ENCODE measurements around the gene OSCAR. TPM values are rescaled to one million over a fixed set of nuclear protein-coding genes. Genes with fewer than 3 reads are reported as not detected.
"Not testable (repeated sequence)": the region's sequence is repeated elsewhere in the genome, so short reads cannot be mapped to it uniquely, and the experiment has no call there.

Gene OSCAR
- total and polyA plus RNA-seq, 5 donors from 2014 or later, result 0.12 to 0.28 (median 0.13) TPM; not detected in 2

GRCh38 chr19:54104998-54105715, 4.6 kb upstream of the OSCAR start:
- ATAC-seq (ENCODE audit: low read depth in 2 of 2), result no peak
- Mint-ChIP-seq H3K4me3 (peak overlapping the region; percentile 38 to 86 (median 63)), H3K9me3 (no peaks in the 10 kb centered on the region), H3K27ac (peak overlapping the region in 1 of 3 donors; percentile 38), H3K4me1 (peaks cover 10 to 41% (median 14%) of the 10 kb centered on the region in 4 donors), H3K27me3 (peaks cover 5% of the 10 kb centered on the region), H3K36me3 (peaks cover 18% of the 10 kb centered on the region)
- no peaks in the 10 kb centered on the region for H3K27me3 ChIP-seq (ENCODE audit: control insufficient read depth, insufficient read depth, low read length)
- DNase-seq, result no peak
- H3K9me3 ChIP-seq (ENCODE audit: control insufficient read depth in 2 of 2, low read length in 2 of 2), result no peaks in the 10 kb centered on the region
- no peak overlapping the region for H3K4me3 ChIP-seq (ENCODE audit: low read depth, low read length)
- H3K27ac ChIP-seq (ENCODE audit: insufficient read depth, low read length, poor library complexity, severe bottlenecking), result no peak overlapping the region
- peaks cover 44% of the 10 kb centered on the region for H3K36me3 ChIP-seq (ENCODE audit: control insufficient read depth, insufficient read depth, low read length)
- H3K4me1 ChIP-seq (ENCODE audit: control insufficient read depth, insufficient read depth, low read length, poor library complexity, severe bottlenecking), result peaks cover 12% of the 10 kb centered on the region

GRCh38 chr19:54102421-54103169, 2.0 kb upstream of the OSCAR start, which contains the start of gene NDUFA3:
Gene NDUFA3 (plus strand): TSS chr19:54102855. CDS start chr19:54102879, 24 bp downstream.
- peak within 1 kb of the TSS; percentile 86 for H3K4me3 ChIP-seq (ENCODE audit: low read depth, low read length)
- H3K9me3 ChIP-seq (ENCODE audit: control insufficient read depth in 2 of 2, low read length in 2 of 2), result no peaks in the 10 kb centered on the region
- H3K27me3 ChIP-seq (ENCODE audit: control insufficient read depth, insufficient read depth, low read length), result no peaks in the 10 kb centered on the region
- Mint-ChIP-seq H3K9me3 (no peaks in the 10 kb centered on the region), H3K36me3 (peaks cover 17% of the 10 kb centered on the region), H3K27me3 (peaks cover 5% of the 10 kb centered on the region), H3K4me1 (peaks cover 9 to 39% (median 14%) of the 10 kb centered on the region in 4 donors), H3K4me3 (peak within 1 kb of the TSS; percentile 86 to 99 (median 98)), H3K27ac (peak within 1 kb of the TSS; percentile 93 to 98 (median 94))
- DNase-seq (peak; percentile 97 to 99 (median 98)), ATAC-seq (ENCODE audit: low read depth in 2 of 2) (peak; percentile 99)
- peaks cover 21% of the 10 kb centered on the region for H3K36me3 ChIP-seq (ENCODE audit: control insufficient read depth, insufficient read depth, low read length)
- H3K4me1 ChIP-seq (ENCODE audit: control insufficient read depth, insufficient read depth, low read length, poor library complexity, severe bottlenecking), result peaks cover 12% of the 10 kb centered on the region
- H3K27ac ChIP-seq (ENCODE audit: insufficient read depth, low read length, poor library complexity, severe bottlenecking), result peak within 1 kb of the TSS; percentile 74

GRCh38 chr19:54099903-54100255, 724 bp downstream of the OSCAR start:
- not testable (repeated sequence) for H3K4me3 ChIP-seq (ENCODE audit: low read depth, low read length); H3K27me3 ChIP-seq (ENCODE audit: control insufficient read depth, insufficient read depth, low read length); H3K27ac Mint-ChIP-seq; DNase-seq; H3K9me3 ChIP-seq (ENCODE audit: control insufficient read depth in 2 of 2, low read length in 2 of 2); H3K9me3 Mint-ChIP-seq; H3K36me3 Mint-ChIP-seq; H3K27ac ChIP-seq (ENCODE audit: insufficient read depth, low read length, poor library complexity, severe bottlenecking); H3K36me3 ChIP-seq (ENCODE audit: control insufficient read depth, insufficient read depth, low read length); ATAC-seq (ENCODE audit: low read depth in 2 of 2)
- H3K4me3 Mint-ChIP-seq, result peak overlapping the region in 1 of 4 donors; percentile 43
- peaks cover 9 to 34% (median 16%) of the 10 kb centered on the region in 4 donors for H3K4me1 Mint-ChIP-seq
- peaks cover 12% of the 10 kb centered on the region for H3K27me3 Mint-ChIP-seq
- H3K4me1 ChIP-seq (ENCODE audit: control insufficient read depth, insufficient read depth, low read length, poor library complexity, severe bottlenecking), result peaks cover 19% of the 10 kb centered on the region

DNA sequence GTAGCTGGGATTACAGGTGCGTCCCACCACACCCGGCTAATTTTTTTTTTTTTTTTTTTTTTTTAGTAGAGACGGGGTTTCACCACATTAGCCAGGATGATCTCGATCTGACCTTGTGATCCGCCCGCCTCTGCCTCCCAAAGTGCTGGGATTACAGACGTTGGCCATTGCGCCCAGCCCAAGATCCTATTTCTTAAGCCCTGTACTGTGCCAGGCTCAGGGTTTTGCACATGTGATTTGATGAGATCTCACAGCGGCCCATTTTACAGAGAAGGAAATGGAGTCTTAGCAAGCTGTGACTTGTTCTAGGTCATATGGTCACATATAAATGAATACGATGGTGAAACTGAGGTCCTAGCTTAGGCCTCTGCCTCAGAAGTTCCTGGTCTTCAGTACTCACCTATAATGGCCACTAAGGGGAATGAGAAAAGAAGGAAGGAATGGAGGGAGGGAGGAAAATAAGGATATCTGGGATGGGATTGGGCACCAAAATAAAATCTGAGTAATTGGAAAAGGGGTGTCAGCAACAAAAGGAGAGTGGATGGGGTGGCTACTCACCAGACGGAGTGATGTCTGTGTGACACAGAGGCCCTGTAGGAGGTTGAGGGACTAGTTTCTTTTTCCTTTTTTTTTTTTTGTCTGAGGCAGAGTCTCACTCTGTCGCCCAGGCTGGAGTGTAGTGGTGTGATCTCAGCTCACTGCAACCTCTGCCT, 1.3 kb downstream of the OSCAR start:
- H3K27ac ChIP-seq (ENCODE audit: insufficient read depth, low read length, poor library complexity, severe bottlenecking), result no peak overlapping the region
- Mint-ChIP-seq H3K4me3 (peak overlapping the region in 1 of 4 donors; percentile 23), H3K27me3 (peaks cover 15% of the 10 kb centered on the region), H3K4me1 (peaks cover 10 to 29% (median 16%) of the 10 kb centered on the region in 4 donors), H3K9me3 (peaks cover 0 to under 1% (median 0%) of the 10 kb centered on the region in 7 donors), H3K27ac (no peak overlapping the region), H3K36me3 (no peaks in the 10 kb centered on the region)
- no peaks in the 10 kb centered on the region for H3K27me3 ChIP-seq (ENCODE audit: control insufficient read depth, insufficient read depth, low read length)
- ATAC-seq (ENCODE audit: low read depth in 2 of 2) (no peak), DNase-seq (no peak)
- peaks cover 19% of the 10 kb centered on the region for H3K4me1 ChIP-seq (ENCODE audit: control insufficient read depth, insufficient read depth, low read length, poor library complexity, severe bottlenecking)
- H3K36me3 ChIP-seq (ENCODE audit: control insufficient read depth, insufficient read depth, low read length), result no peaks in the 10 kb centered on the region
- H3K4me3 ChIP-seq (ENCODE audit: low read depth, low read length), result no peak overlapping the region
- H3K9me3 ChIP-seq (ENCODE audit: control insufficient read depth in 2 of 2, low read length in 2 of 2), result no peaks in the 10 kb centered on the region

DNA sequence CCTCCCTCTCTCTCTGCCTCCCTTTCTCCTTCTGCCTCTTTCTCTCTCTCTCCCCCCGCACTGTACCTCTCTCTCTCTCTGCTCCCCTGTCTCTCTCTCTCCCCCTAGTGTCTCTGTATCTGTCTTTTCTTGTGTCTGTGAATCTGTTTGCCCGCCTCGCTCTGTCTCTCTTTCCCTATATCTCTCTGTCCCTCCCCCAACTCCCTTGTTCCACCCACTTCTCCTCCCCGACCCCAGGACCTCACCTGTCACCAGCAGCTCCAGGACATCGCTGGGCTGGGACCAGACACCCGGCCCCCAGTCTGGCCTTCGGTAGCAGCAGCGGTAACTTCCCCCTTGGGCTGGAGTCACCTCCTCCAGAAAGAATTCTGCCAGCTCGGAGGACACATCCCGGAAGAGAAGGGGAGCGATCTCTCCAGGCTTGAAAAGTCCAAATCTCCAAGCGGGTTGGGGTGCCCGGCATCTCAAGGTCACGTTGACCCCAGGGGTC, 3.9 kb downstream of the OSCAR start:
- DNase-seq, result peak in 2 of 3 donors; percentile 33 to 54
- no peak overlapping the region for H3K4me3 ChIP-seq (ENCODE audit: low read depth, low read length)
- H3K36me3 ChIP-seq (ENCODE audit: control insufficient read depth, insufficient read depth, low read length), result no peaks in the 10 kb centered on the region
- ATAC-seq (ENCODE audit: low read depth in 2 of 2), result peak in 1 of 2 donors; percentile 29
- H3K27ac ChIP-seq (ENCODE audit: insufficient read depth, low read length, poor library complexity, severe bottlenecking), result no peak overlapping the region
- peaks cover 7% of the 10 kb centered on the region for H3K4me1 ChIP-seq (ENCODE audit: control insufficient read depth, insufficient read depth, low read length, poor library complexity, severe bottlenecking)
- Mint-ChIP-seq H3K4me3 (peak overlapping the region in 3 of 4 donors; percentile 65 to 79 (median 67)), H3K36me3 (no peaks in the 10 kb centered on the region), H3K27ac (peak overlapping the region; percentile 6 to 90 (median 58)), H3K9me3 (peaks cover 0 to 4% (median 0%) of the 10 kb centered on the region in 7 donors), H3K4me1 (peaks cover 4 to 12% (median 10%) of the 10 kb centered on the region in 4 donors), H3K27me3 (peaks cover 16% of the 10 kb centered on the region)
- no peaks in the 10 kb centered on the region for H3K9me3 ChIP-seq (ENCODE audit: control insufficient read depth in 2 of 2, low read length in 2 of 2)
- no peaks in the 10 kb centered on the region for H3K27me3 ChIP-seq (ENCODE audit: control insufficient read depth, insufficient read depth, low read length)

DNA sequence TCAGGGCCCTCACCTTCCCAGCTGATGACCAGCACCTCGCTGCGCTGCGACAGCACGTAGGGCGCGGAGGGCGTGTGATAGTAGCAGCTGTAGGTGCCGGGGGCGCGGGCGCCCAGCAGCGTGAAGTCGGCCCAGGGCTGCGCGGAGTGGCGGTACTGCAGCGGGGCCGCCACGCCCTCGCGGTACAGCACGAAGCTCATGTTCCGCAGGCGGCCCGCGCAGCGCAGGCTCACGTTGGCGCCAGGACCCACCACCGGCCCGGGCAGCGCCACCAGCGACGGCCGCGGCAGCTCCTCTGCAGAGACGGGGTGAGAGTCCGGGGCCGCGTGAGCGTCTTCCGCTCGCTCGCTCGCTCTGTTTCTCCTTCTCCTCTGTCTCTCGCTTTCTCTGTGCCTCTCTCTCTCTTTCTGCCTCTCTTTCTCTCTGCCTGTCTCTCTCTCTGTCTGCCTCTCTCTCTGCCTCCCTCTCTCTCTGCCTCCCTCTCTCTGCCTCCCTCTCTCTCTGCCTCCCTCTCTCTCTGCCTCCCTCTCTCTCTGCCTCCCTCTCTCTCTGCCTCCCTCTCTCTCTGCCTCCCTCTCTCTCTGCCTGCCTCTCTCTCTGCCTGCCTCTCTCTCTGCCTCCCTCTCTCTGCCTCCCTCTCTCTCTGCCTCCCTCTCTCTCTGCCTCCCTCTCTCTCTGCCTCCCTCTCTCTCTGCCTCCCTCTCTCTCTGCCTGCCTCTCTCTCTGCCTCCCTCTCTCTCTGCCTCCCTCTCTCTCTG, 4.6 kb downstream of the OSCAR start:
- Mint-ChIP-seq H3K4me3 (peak overlapping the region; percentile 15 to 85 (median 74)), H3K27me3 (peaks cover 16% of the 10 kb centered on the region), H3K27ac (peak overlapping the region in 2 of 3 donors; percentile 58 to 90)
- H3K9me3 Mint-ChIP-seq; H3K4me1 ChIP-seq (ENCODE audit: control insufficient read depth, insufficient read depth, low read length, poor library complexity, severe bottlenecking); H3K27me3 ChIP-seq (ENCODE audit: control insufficient read depth, insufficient read depth, low read length); H3K4me3 ChIP-seq (ENCODE audit: low read depth, low read length); H3K27ac ChIP-seq (ENCODE audit: insufficient read depth, low read length, poor library complexity, severe bottlenecking); H3K4me1 Mint-ChIP-seq; H3K36me3 Mint-ChIP-seq; H3K36me3 ChIP-seq (ENCODE audit: control insufficient read depth, insufficient read depth, low read length); H3K9me3 ChIP-seq (ENCODE audit: control insufficient read depth in 2 of 2, low read length in 2 of 2): not testable (repeated sequence)
- peak; percentile 75 to 78 for ATAC-seq (ENCODE audit: low read depth in 2 of 2)
- peak; percentile 34 to 67 (median 46) for DNase-seq

Measured in CD4-positive, CD25-positive, alpha-beta regulatory T cell (primary cell).